ENCODE data around the gene HPS5.

HPS5 gene

DNA sequence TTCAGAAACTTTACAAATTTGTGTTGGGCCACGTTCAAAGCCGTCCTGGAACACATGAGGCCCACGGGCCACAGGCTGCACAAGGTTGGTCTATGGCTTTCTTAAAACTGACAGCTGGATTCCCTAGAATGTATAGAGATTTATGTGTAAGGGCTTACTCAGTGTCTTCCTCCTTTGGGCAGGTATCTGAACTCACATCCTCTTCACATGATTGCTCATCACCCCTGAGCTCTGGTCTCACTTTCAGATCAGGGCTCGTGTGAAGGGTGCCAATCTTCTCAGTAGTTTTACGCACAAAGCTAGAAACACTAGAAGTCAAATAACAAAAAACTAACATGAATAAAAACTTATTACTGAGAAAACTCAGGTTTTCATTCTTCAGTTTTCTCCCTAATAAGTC, 27.1 kb downstream of the HPS5 start:
- DNase-seq (ENCODE audit: low read depth, low spot score) = no peak
- TF ChIP-seq, protein P1, sequence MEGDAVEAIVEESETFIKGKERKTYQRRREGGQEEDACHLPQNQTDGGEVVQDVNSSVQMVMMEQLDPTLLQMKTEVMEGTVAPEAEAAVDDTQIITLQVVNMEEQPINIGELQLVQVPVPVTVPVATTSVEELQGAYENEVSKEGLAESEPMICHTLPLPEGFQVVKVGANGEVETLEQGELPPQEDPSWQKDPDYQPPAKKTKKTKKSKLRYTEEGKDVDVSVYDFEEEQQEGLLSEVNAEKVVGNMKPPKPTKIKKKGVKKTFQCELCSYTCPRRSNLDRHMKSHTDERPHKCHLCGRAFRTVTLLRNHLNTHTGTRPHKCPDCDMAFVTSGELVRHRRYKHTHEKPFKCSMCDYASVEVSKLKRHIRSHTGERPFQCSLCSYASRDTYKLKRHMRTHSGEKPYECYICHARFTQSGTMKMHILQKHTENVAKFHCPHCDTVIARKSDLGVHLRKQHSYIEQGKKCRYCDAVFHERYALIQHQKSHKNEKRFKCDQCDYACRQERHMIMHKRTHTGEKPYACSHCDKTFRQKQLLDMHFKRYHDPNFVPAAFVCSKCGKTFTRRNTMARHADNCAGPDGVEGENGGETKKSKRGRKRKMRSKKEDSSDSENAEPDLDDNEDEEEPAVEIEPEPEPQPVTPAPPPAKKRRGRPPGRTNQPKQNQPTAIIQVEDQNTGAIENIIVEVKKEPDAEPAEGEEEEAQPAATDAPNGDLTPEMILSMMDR (IDR thresholded peaks at IDR 0.05; ENCODE audit: insufficient read depth, low read length, missing control alignments) = no peak
- H3K4me3 ChIP-seq (ENCODE audit: low read depth, low read length) = no peak overlapping the region
- CTCF ChIA-PET = interaction anchor here (1.0 kb wide), 1 partner anchor 11 kb away, joined by 4 read pairs; no protein-coding TSS in a partner anchor
- POLR2A ChIA-PET = interaction anchor here (0.7 kb wide), 1 partner anchor 189 kb away, joined by 3 read pairs; the partner anchor contains the start of gene SAAL1

DNA sequence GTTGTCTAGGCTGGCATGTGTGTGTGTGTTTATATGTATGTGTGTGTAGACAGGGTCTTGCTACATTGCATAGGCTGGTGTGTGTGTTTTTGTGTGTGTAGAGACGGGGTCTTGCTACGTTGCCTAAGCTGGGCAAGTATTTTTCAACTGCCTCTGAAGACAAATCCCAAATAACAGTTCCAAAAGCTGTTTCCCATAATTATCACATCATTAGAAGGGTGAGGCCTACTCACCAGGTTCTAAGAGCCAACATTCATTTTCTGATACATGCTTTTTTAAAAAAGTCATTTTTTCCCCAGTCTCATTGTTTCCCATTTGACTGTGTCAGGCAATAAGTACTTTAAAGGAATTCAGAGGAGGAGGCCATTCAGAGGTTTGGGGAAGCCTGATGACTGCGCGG, 33.0 kb downstream of the HPS5 start:
- ChIA-PET CTCF (no interaction called here), POLR2A (no interaction called here)
- DNase-seq (ENCODE audit: low read depth, low spot score) = no peak
- H3K4me3 ChIP-seq (ENCODE audit: low read depth, low read length) = no peak overlapping the region
- TF ChIP-seq, protein P1 (IDR thresholded peaks at IDR 0.05; ENCODE audit: insufficient read depth, low read length, missing control alignments) = no peak

DNA sequence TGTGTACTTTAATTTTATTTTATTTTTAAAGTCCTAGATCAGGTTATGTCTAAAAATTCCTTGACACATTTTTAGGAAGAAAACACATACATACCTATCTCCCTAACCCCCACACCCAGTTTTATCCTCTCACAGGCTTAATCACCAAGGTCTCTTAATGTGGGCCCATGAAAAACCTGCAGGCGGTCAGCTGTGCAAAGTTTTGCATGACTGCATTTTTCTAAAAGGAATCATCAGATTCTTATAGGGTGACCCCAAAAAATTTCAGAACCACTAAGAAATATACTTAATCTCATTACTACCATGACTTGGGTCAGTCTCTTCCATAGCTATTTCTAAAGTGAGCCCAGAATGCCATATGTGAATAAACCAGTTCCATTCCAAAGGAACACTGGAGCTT, 36.1 kb downstream of the HPS5 start:
- DNase-seq (ENCODE audit: low read depth, low spot score) = no peak
- POLR2A ChIA-PET = no interaction called here
- TF ChIP-seq, protein P1 (IDR thresholded peaks at IDR 0.05; ENCODE audit: insufficient read depth, low read length, missing control alignments) = no peak
- no peak overlapping the region for H3K4me3 ChIP-seq (ENCODE audit: low read depth, low read length)
- CTCF ChIA-PET = interaction anchor here (1.0 kb wide), 1 partner anchor 447 kb away, joined by 3 read pairs; no protein-coding TSS in a partner anchor

DNA sequence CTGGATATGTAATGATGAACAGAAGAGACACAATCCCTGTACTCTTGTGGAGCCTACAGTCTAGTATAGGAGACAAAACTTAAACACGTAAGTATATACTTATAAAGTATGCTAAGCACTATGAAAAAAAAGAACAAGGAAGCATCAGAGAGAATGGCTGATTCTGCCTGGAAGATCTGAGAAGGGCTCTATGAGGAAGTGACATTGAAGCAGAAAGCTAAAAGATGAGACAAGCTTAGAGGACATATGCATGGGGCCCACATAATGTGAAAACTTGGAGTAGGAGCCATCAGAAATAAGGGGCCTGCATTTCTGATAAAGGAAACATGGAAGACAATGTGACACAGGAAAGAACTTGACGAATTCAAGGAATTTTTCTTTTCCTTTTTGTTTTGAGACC, 39.3 kb downstream of the HPS5 start:
- TF ChIP-seq, protein P1 (IDR thresholded peaks at IDR 0.05; ENCODE audit: insufficient read depth, low read length, missing control alignments) = no peak
- H3K4me3 ChIP-seq (ENCODE audit: low read depth, low read length) = no peak overlapping the region
- ChIA-PET CTCF (no interaction called here), POLR2A (no interaction called here)
- no peak for DNase-seq (ENCODE audit: low read depth, low spot score)

DNA sequence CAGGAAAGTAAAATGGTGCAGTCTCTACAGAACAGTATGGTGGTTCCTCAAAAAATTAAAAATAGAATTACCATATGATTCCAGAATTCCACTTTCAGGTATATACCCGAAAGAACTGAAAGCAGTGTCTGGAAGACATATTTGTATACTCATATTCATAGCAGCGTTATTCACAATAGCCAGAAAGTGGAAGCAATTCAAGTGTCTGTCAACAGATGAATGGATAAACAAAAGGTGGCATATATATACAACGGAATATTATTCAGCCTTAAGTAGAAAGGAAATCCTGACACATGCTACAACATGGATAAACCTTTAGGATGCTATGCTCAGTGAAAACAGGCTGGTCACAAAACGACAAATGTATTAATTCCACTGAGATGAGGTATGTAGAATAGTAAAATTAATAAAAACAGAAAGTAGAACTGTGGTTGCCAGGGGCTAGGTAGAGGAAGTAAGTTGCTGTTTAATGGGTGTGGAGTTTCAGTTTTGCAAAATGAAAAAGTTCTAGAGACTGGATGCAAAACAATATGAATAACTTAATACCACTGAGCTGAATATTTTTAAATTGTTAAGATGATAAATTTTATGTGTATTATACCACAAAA, 41.4 kb downstream of the HPS5 start:
- DNase-seq (ENCODE audit: low read depth, low spot score) = no peak
- TF ChIP-seq, protein P1 (IDR thresholded peaks at IDR 0.05; ENCODE audit: insufficient read depth, low read length, missing control alignments) = no peak
- ChIA-PET CTCF (interaction anchor here (1.0 to 1.2 kb wide), 2 partner anchors 12 to 37 kb away, joined by 3 read pairs; no protein-coding TSS in a partner anchor), POLR2A (no interaction called here)
- H3K4me3 ChIP-seq (ENCODE audit: low read depth, low read length) = no peak overlapping the region

DNA sequence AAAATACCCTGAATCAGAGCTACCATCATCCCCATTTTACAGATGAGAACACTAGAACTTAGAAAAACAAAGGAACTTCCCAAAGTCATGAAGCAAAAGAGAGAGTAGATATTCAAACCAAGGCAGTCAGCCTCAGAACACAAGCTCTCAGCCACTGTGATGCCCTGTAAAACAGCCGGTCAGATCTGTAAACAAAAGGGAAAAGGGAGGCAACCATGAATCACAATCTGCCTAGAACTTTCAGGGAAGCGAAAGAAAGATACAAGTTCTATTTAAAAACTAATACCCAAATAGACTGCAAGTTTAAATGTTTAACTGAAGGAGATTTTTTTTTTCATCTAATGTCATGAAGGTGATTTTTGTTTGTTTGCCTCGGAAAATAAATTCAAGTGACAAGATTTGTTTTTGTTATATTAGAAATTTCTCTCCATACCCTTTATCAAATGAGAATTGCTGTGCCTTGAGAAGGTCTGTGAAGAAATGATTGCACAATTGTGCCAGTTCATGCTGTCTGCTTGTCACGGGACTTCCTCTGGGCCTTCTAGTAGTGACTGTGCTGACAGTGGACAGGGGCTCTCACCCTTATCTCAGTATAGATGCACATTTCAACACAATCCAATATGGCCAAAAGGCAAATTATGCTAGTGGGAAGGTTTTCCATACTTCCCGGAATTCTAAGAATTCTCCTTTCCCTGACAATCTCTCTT, 44.2 kb downstream of the HPS5 start:
- TF ChIP-seq, protein P1 (IDR thresholded peaks at IDR 0.05; ENCODE audit: insufficient read depth, low read length, missing control alignments) = no peak
- DNase-seq (ENCODE audit: low read depth, low spot score) = no peak
- POLR2A ChIA-PET = no interaction called here
- H3K4me3 ChIP-seq (ENCODE audit: low read depth, low read length) = no peak overlapping the region
- CTCF ChIA-PET = interaction anchor here (2.2 kb wide), 1 partner anchor 33 kb away, joined by 7 read pairs; no protein-coding TSS in a partner anchor

All from AG04449 (cell line).